Urinary bladder (tissue), 4 donors: ENCODE measurements around the gene TEK. TPM values are rescaled to one million over a fixed set of nuclear protein-coding genes. Genes with fewer than 3 reads are reported as not detected.

Experiments
- DNase-seq: peaks from one replicate; pipeline ENCODE4 v3.0.0-alpha.2; 2015; ENCODE audit errors: extremely low spot score
- H3K27ac ChIP-seq: one replicate; pipeline ENCODE4 v1.5.1; 2013; ENCODE audit warnings: low read depth, mild to moderate bottlenecking, moderate library complexity
- H3K36me3 ChIP-seq: one replicate; pipeline ENCODE4 v1.6.1; 2013; ENCODE audit warnings: mild to moderate bottlenecking, moderate library complexity; ENCODE audit not compliant: insufficient read depth
- H3K4me1 ChIP-seq: one replicate; pipeline ENCODE4 v1.6.1; 2013; ENCODE audit warnings: mild to moderate bottlenecking, moderate library complexity; ENCODE audit not compliant: insufficient read depth
- H3K4me3 ChIP-seq: one replicate; pipeline ENCODE4 v1.5.1; 2013; ENCODE audit warnings: low read depth, low read length
- WGBS: extraction: QIAGEN DNeasy Blood & Tissue Kit; methylation state at CpG from one replicate; pipeline ENCODE4 v1.1.7; 2013; 5-methylcytosine and 5-hydroxymethylcytosine counted together
- polyA plus RNA-seq: library from polyadenylated mRNA; stranded (reverse); fragments of 200-250 nt; gene quantifications from one replicate; pipeline ENCODE4 v1.2.3, GENCODE V29; 2013
- total RNA-seq: library from RNA; depleted of rRNA; stranded (reverse); fragments of >200 nt; gene quantifications from one replicate; pipeline ENCODE4 v1.2.3, GENCODE V29; 2014
- donor health status: healthy with polysubstance abuse.
- donor health status: healthy.

TEK gene
- total and polyA plus RNA-seq, 2 donors = 11.2 to 36.5 TPM

- WGBS = 86% methylated on average over 1 of the region's 1 CpG
- no peak overlapping the region for H3K4me3 ChIP-seq
- no peaks in the 10 kb centered on the region for H3K36me3 ChIP-seq
- H3K27ac ChIP-seq = no peak overlapping the region
- DNase-seq = no peak
- H3K4me1 ChIP-seq = no peaks in the 10 kb centered on the region
These were observed 59.5 kb downstream of the TEK start for GRCh38 chr9:27168496-27168895.

GRCh38 chr9:27168951-27169350, 59.9 kb downstream of the TEK start:
- Histone ChIP-seq H3K4me1 (no peaks in the 10 kb centered on the region), H3K36me3 (no peaks in the 10 kb centered on the region), H3K4me3 (no peak overlapping the region), H3K27ac (no peak overlapping the region)
- WGBS = 98% methylated on average over 3 of the region's 3 CpGs
- DNase-seq = no peak

GRCh38 chr9:27176971-27177370, 67.9 kb downstream of the TEK start:
- Histone ChIP-seq H3K27ac (no peak overlapping the region), H3K36me3 (no peaks in the 10 kb centered on the region), H3K4me3 (no peak overlapping the region), H3K4me1 (no peaks in the 10 kb centered on the region)
- 78% methylated on average over 3 of the region's 3 CpGs for WGBS
- DNase-seq = no peak

GRCh38 chr9:27179245-27179865, 70.3 kb downstream of the TEK start:
- Histone ChIP-seq H3K4me3 (no peak overlapping the region), H3K36me3 (no peaks in the 10 kb centered on the region), H3K27ac (no peak overlapping the region), H3K4me1 (no peaks in the 10 kb centered on the region)
- DNase-seq = no peak
- WGBS = 69% methylated on average over 2 of the region's 2 CpGs

- H3K36me3 ChIP-seq = no peaks in the 10 kb centered on the region
- no peaks in the 10 kb centered on the region for H3K4me1 ChIP-seq
- no peak for DNase-seq
- no peak overlapping the region for H3K4me3 ChIP-seq
- WGBS = 59% methylated on average over 4 of the region's 4 CpGs
- no peak overlapping the region for H3K27ac ChIP-seq
These were observed 72.4 kb downstream of the TEK start for GRCh38 chr9:27181381-27181780.

GRCh38 chr9:27182421-27182820, 73.4 kb downstream of the TEK start:
- no peak overlapping the region for H3K27ac ChIP-seq
- H3K4me3 ChIP-seq = no peak overlapping the region
- H3K36me3 ChIP-seq = no peaks in the 10 kb centered on the region
- no peak for DNase-seq
- H3K4me1 ChIP-seq = no peaks in the 10 kb centered on the region
- 58% methylated on average over 3 of the region's 3 CpGs for WGBS

GRCh38 chr9:27183131-27183530, 74.1 kb downstream of the TEK start:
- H3K36me3 ChIP-seq = no peaks in the 10 kb centered on the region
- DNase-seq = no peak
- WGBS = 84% methylated on average over 2 of the region's 2 CpGs
- H3K4me1 ChIP-seq = no peaks in the 10 kb centered on the region
- H3K27ac ChIP-seq = no peak overlapping the region
- H3K4me3 ChIP-seq = no peak overlapping the region

GRCh38 chr9:27183701-27184100, 74.7 kb downstream of the TEK start:
- 94% methylated on average over 5 of the region's 5 CpGs for WGBS

GRCh38 chr9:27184556-27185351, 75.7 kb downstream of the TEK start:
- no peak overlapping the region for H3K4me3 ChIP-seq
- no peak overlapping the region for H3K27ac ChIP-seq
- no peaks in the 10 kb centered on the region for H3K36me3 ChIP-seq
- 91% methylated on average over 5 of the region's 5 CpGs for WGBS
- H3K4me1 ChIP-seq = no peaks in the 10 kb centered on the region
- no peak for DNase-seq

More at GRCh38 chr9:27183701-27184100, 74.7 kb downstream of the TEK start:
- Histone ChIP-seq H3K4me1 (no peaks in the 10 kb centered on the region), H3K4me3 (no peak overlapping the region), H3K36me3 (no peaks in the 10 kb centered on the region), H3K27ac (no peak overlapping the region)
- no peak for DNase-seq

- DNase-seq = no peak
- H3K4me1 ChIP-seq = no peaks in the 10 kb centered on the region
- no peak overlapping the region for H3K27ac ChIP-seq
- 74% methylated on average over 1 of the region's 1 CpG for WGBS
- H3K4me3 ChIP-seq = no peak overlapping the region
- H3K36me3 ChIP-seq = no peaks in the 10 kb centered on the region
These were observed 79.4 kb downstream of the TEK start for GRCh38 chr9:27188426-27188825.

GRCh38 chr9:27189426-27189825, 80.4 kb downstream of the TEK start:
- no peaks in the 10 kb centered on the region for H3K4me1 ChIP-seq
- no peak overlapping the region for H3K27ac ChIP-seq
- H3K36me3 ChIP-seq = no peaks in the 10 kb centered on the region
- no peak for DNase-seq
- 99% methylated on average over 1 of the region's 1 CpG for WGBS
- H3K4me3 ChIP-seq = no peak overlapping the region

- Histone ChIP-seq H3K27ac (no peak overlapping the region), H3K4me1 (no peaks in the 10 kb centered on the region), H3K36me3 (no peaks in the 10 kb centered on the region), H3K4me3 (no peak overlapping the region)
- WGBS = 48% methylated on average over 10 of the region's 10 CpGs
- DNase-seq = no peak
These were observed 83.4 kb downstream of the TEK start for GRCh38 chr9:27192291-27192960.

GRCh38 chr9:27193886-27194285, 84.9 kb downstream of the TEK start:
- Histone ChIP-seq H3K36me3 (no peaks in the 10 kb centered on the region), H3K4me1 (no peaks in the 10 kb centered on the region), H3K4me3 (no peak overlapping the region), H3K27ac (no peak overlapping the region)
- no peak for DNase-seq
- 90% methylated on average over 1 of the region's 1 CpG for WGBS
